HL-60 (cell line): ENCODE results near the gene SMIM5.

ENCODE experiments used
- POLR2AphosphoS5 ChIP-seq: IDR thresholded peaks from 2 replicates; pipeline ENCODE4 v1.6.1; 2012; ENCODE audit warnings: low read depth
- SPI1 ChIP-seq: IDR thresholded peaks from 2 replicates; pipeline ENCODE4 v1.6.1; 2012; ENCODE audit warnings: low read depth, mild to moderate bottlenecking, borderline replicate concordance
- TF ChIP-seq, protein P1 (sequence below): IDR thresholded peaks from one replicate; pipeline ENCODE4 v1.5.1; 2011; ENCODE audit warnings: low read length, control low read depth, inconsistent platforms; ENCODE audit not compliant: insufficient read depth
- TF ChIP-seq, protein P2 (sequence below): IDR thresholded peaks from 2 replicates; pipeline ENCODE4 v1.6.1; 2012; ENCODE audit warnings: low read depth; ENCODE audit not compliant: insufficient replicate concordance

DNA sequence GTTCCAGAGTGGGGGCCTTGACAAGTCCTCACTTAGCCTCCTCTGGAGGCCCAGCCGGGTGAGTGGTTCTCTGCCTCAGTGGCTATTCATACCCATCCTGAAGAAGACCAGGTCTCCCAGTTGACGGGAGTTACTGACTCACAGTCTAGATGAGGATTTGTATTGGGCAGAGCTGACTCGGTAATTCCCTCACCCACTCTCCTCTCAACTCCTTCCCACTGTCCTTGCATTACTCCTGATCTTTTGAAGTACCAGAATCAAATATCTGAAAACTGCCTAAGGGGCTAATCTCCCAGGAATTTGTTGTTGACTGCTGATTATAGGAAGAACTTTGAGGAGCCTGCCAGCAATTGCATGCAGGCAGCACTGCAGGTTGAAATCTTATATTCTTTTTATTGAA, 48.1 kb downstream of the SMIM5 start:
- TF ChIP-seq, protein P1, sequence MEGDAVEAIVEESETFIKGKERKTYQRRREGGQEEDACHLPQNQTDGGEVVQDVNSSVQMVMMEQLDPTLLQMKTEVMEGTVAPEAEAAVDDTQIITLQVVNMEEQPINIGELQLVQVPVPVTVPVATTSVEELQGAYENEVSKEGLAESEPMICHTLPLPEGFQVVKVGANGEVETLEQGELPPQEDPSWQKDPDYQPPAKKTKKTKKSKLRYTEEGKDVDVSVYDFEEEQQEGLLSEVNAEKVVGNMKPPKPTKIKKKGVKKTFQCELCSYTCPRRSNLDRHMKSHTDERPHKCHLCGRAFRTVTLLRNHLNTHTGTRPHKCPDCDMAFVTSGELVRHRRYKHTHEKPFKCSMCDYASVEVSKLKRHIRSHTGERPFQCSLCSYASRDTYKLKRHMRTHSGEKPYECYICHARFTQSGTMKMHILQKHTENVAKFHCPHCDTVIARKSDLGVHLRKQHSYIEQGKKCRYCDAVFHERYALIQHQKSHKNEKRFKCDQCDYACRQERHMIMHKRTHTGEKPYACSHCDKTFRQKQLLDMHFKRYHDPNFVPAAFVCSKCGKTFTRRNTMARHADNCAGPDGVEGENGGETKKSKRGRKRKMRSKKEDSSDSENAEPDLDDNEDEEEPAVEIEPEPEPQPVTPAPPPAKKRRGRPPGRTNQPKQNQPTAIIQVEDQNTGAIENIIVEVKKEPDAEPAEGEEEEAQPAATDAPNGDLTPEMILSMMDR, result no peak
- TF ChIP-seq, protein P2, sequence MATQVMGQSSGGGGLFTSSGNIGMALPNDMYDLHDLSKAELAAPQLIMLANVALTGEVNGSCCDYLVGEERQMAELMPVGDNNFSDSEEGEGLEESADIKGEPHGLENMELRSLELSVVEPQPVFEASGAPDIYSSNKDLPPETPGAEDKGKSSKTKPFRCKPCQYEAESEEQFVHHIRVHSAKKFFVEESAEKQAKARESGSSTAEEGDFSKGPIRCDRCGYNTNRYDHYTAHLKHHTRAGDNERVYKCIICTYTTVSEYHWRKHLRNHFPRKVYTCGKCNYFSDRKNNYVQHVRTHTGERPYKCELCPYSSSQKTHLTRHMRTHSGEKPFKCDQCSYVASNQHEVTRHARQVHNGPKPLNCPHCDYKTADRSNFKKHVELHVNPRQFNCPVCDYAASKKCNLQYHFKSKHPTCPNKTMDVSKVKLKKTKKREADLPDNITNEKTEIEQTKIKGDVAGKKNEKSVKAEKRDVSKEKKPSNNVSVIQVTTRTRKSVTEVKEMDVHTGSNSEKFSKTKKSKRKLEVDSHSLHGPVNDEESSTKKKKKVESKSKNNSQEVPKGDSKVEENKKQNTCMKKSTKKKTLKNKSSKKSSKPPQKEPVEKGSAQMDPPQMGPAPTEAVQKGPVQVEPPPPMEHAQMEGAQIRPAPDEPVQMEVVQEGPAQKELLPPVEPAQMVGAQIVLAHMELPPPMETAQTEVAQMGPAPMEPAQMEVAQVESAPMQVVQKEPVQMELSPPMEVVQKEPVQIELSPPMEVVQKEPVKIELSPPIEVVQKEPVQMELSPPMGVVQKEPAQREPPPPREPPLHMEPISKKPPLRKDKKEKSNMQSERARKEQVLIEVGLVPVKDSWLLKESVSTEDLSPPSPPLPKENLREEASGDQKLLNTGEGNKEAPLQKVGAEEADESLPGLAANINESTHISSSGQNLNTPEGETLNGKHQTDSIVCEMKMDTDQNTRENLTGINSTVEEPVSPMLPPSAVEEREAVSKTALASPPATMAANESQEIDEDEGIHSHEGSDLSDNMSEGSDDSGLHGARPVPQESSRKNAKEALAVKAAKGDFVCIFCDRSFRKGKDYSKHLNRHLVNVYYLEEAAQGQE, result no peak
- TF ChIP-seq POLR2AphosphoS5 (no peak), SPI1 (no peak)
